WTC11 (cell line): ENCODE data around the gene SOCS6.

Experiments
- CREM ChIP-seq: sonication (generic); formaldehyde crosslinking; IDR thresholded peaks from 2 replicates; pipeline ENCODE4 v1.8.1; 2022; ENCODE audit warnings: mild to moderate bottlenecking, missing genetic modification reagents, moderate library complexity
- E2F1 ChIP-seq: sonication (generic); formaldehyde crosslinking; IDR thresholded peaks from 2 replicates; pipeline ENCODE4 v1.8.0; 2022; ENCODE audit warnings: mild to moderate bottlenecking, missing genetic modification reagents
- E2F4 ChIP-seq: sonication (generic); formaldehyde crosslinking; IDR thresholded peaks from 2 replicates; pipeline ENCODE4 v1.8.1; 2022; ENCODE audit warnings: low read depth, mild to moderate bottlenecking, moderate library complexity, missing genetic modification reagents, borderline replicate concordance
- GTF2I ChIP-seq: fragments of 250-450 bp; sonication (Bioruptor Pico); conservative IDR thresholded peaks from 2 replicates; pipeline ENCODE4 v1.4.0; 2021; ENCODE audit warnings: mild to moderate bottlenecking
- MAX ChIP-seq: sonication (generic); formaldehyde crosslinking; IDR thresholded peaks from 2 replicates; pipeline ENCODE4 v1.8.0; 2022; ENCODE audit warnings: mild to moderate bottlenecking, missing genetic modification reagents
- MXD4 ChIP-seq: fragments of 250-450 bp; sonication (Bioruptor Pico); IDR thresholded peaks from 2 replicates; pipeline ENCODE4 v1.8.0; 2021; ENCODE audit warnings: mild to moderate bottlenecking, moderate library complexity, borderline replicate concordance
- NFATC4 ChIP-seq: fragments of 250-450 bp; sonication (Bioruptor Pico); IDR thresholded peaks from 2 replicates; pipeline ENCODE4 v1.9.0; 2021; ENCODE audit warnings: mild to moderate bottlenecking
- NFE2L1 ChIP-seq: sonication (generic); formaldehyde crosslinking; IDR thresholded peaks from 2 replicates; pipeline ENCODE4 v1.8.1; 2023; ENCODE audit warnings: missing genetic modification reagents
- USF2 ChIP-seq: sonication (generic); formaldehyde crosslinking; IDR thresholded peaks from 2 replicates; pipeline ENCODE4 v1.8.1; 2023; ENCODE audit warnings: mild to moderate bottlenecking, missing genetic modification reagents, moderate library complexity
- TF ChIP-seq, protein P1 (sequence below): fragments of 200-600 bp; IDR thresholded peaks from 2 replicates; pipeline ENCODE4 v1.8.0; 2022; ENCODE audit warnings: antibody characterized with exemption
- TF ChIP-seq, protein P2 (sequence below): sonication (generic); formaldehyde crosslinking; IDR thresholded peaks from 2 replicates; pipeline ENCODE4 v1.8.1; 2023; ENCODE audit warnings: mild to moderate bottlenecking, missing genetic modification reagents, moderate library complexity
- TF ChIP-seq, protein P3 (sequence below): sonication (generic); formaldehyde crosslinking; conservative IDR thresholded peaks from 2 replicates; pipeline ENCODE4 v1.8.1; 2022; ENCODE audit warnings: mild to moderate bottlenecking, missing genetic modification reagents

GRCh38 chr18:70362258-70362657, 73.4 kb downstream of the SOCS6 start:
- TF ChIP-seq, protein P1, sequence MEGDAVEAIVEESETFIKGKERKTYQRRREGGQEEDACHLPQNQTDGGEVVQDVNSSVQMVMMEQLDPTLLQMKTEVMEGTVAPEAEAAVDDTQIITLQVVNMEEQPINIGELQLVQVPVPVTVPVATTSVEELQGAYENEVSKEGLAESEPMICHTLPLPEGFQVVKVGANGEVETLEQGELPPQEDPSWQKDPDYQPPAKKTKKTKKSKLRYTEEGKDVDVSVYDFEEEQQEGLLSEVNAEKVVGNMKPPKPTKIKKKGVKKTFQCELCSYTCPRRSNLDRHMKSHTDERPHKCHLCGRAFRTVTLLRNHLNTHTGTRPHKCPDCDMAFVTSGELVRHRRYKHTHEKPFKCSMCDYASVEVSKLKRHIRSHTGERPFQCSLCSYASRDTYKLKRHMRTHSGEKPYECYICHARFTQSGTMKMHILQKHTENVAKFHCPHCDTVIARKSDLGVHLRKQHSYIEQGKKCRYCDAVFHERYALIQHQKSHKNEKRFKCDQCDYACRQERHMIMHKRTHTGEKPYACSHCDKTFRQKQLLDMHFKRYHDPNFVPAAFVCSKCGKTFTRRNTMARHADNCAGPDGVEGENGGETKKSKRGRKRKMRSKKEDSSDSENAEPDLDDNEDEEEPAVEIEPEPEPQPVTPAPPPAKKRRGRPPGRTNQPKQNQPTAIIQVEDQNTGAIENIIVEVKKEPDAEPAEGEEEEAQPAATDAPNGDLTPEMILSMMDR = no peak
- TF ChIP-seq CREM (CRISPR knock-in tag) (no peak), NFE2L1 (CRISPR knock-in tag) (no peak), MXD4 (CRISPR knock-in tag) (no peak), MAX (CRISPR knock-in tag) (no peak), USF2 (CRISPR knock-in tag) (no peak), GTF2I (CRISPR knock-in tag) (no peak), NFATC4 (no peak), E2F4 (CRISPR knock-in tag) (no peak), E2F1 (no peak)
- TF ChIP-seq, protein P2, sequence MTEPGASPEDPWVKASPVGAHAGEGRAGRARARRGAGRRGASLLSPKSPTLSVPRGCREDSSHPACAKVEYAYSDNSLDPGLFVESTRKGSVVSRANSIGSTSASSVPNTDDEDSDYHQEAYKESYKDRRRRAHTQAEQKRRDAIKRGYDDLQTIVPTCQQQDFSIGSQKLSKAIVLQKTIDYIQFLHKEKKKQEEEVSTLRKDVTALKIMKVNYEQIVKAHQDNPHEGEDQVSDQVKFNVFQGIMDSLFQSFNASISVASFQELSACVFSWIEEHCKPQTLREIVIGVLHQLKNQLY (CRISPR knock-in tag) = no peak
- TF ChIP-seq, protein P3, sequence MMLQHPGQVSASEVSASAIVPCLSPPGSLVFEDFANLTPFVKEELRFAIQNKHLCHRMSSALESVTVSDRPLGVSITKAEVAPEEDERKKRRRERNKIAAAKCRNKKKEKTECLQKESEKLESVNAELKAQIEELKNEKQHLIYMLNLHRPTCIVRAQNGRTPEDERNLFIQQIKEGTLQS (CRISPR knock-in tag) = no peak
